GM21737 (cell line): ENCODE data around the gene SLC25A44.

Experiments used
- ATAC-seq: cut with Tn5 transposase; IDR thresholded peaks from one replicate; pipeline ENCODE4 v1.9.1; 2021; ENCODE audit warnings: mild to moderate bottlenecking, moderate library complexity; ENCODE audit not compliant: unreplicated experiment

Gene SLC25A44

DNA sequence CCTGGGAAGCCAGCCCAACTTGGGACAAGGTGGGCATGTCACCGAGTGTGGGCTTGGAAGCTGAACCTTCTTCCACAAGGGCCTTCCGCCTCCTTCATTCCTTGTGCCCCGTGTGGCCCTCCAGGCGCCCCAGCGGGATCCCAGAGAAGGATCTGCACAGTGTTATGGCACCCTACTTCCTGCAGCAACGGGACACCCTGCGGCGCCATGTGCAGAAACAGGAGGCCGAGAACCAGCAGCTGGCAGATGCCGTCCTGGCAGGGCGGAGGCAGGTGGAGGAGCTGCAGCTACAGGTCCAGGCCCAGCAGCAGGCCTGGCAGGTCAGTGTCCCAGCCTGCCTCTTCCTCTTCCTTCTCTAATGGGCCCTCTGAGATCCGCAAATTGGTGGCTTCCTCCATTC, 42.3 kb downstream of the SLC25A44 start:
- ATAC-seq, result no peak

DNA sequence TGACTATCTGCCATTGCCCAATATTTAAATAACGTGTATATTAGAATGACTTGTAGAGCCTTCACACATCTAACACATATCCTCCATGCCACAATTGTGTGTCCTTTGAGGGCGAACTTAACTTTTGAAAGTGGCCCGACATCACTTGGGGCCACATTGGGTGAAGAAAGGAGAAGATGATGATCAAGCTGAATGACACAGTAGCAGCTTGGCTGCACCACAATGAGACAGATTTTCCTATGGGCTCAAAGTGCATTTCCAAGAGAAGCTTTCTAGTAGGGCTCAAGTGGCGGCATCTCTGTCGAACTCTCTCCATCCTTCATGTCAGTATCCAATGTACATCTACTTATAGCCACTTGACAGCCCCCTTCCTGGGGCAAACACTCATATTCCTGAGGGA, 44.3 kb downstream of the SLC25A44 start:
- no peak for ATAC-seq

DNA sequence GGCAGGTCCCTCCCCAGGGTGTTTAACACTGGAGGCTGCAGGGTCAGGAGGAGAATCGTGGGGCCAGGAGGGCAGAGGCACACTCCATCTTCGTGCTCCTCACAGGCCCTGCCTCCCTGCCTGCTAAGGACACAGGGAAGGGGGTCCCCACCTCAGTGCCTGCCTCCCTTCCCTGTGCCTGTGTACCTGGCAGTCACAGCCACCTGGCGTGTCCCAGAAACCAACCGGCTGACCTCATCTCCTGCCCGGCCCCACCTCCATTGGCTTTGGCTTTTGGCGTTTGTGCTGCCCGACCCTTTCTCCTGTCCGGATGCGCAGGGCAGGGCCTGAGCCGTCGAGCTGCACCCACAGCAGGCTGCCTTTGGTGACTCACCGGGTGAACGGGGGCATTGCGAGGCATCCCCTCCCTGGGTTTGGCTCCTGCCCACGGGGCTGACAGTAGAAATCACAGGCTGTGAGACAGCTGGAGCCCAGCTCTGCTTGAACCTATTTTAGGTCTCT, 47.5 kb downstream of the SLC25A44 start:
- ATAC-seq, result no peak

DNA sequence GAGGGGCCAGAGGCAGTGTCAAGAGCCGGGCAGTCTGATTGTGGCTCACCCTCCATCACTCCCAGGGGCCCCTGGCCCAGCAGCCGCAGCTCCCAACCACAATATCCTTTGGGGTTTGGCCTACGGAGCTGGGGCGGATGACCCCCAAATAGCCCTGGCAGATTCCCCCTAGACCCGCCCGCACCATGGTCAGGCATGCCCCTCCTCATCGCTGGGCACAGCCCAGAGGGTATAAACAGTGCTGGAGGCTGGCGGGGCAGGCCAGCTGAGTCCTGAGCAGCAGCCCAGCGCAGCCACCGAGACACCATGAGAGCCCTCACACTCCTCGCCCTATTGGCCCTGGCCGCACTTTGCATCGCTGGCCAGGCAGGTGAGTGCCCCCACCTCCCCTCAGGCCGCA, 48.0 kb downstream of the SLC25A44 start, which contains the start of gene BGLAP:
Gene BGLAP, plus strand, starts transcription at position 259 of the 400 bp plus-strand sequence. Its CDS starts 48 bp downstream, at position 307.
- no peak for ATAC-seq

DNA sequence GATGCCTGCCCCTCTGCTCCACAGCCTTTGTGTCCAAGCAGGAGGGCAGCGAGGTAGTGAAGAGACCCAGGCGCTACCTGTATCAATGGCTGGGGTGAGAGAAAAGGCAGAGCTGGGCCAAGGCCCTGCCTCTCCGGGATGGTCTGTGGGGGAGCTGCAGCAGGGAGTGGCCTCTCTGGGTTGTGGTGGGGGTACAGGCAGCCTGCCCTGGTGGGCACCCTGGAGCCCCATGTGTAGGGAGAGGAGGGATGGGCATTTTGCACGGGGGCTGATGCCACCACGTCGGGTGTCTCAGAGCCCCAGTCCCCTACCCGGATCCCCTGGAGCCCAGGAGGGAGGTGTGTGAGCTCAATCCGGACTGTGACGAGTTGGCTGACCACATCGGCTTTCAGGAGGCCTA, 48.8 kb downstream of the SLC25A44 start:
- no peak for ATAC-seq

DNA sequence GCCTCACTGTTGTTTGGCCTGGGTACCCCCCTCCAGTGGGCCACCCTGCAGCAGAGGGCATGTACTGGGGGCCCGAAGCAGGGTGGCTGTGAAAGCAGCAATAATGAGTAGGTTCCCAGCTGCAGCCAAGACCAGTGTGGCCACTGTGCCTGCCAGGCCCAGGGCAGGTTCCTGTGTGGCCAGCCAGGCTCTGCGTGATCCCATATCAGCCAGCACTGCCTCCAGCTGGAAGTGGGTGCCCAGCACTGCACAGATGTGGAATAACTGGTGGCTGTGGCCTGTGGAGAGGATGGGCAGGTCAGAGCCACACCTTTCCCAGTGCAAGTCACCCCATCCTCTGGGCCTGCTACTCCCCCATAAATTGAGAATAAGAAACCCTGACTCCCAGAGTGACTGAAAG, 50.2 kb downstream of the SLC25A44 start:
- no peak for ATAC-seq

DNA sequence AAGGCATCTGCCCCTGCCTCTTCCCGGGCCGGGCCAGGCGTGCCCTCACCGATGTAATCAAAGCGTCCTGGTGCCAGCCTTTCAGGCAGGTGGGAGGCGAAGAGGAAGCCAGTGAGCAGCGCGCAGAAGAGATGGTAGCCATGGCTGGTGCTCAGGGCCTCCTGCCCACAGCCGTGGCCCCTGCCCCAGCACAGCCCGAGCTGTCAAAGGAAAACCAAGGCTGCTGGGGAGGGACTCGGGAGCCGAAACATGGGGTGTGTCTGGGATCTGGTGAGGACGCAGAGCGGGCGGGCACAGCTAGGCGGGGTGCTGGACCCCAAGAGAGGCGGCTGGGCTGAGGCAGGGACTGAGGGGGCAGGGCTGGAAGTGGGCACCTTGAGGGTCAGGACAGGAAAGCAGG, 50.8 kb downstream of the SLC25A44 start:
- no peak for ATAC-seq

DNA sequence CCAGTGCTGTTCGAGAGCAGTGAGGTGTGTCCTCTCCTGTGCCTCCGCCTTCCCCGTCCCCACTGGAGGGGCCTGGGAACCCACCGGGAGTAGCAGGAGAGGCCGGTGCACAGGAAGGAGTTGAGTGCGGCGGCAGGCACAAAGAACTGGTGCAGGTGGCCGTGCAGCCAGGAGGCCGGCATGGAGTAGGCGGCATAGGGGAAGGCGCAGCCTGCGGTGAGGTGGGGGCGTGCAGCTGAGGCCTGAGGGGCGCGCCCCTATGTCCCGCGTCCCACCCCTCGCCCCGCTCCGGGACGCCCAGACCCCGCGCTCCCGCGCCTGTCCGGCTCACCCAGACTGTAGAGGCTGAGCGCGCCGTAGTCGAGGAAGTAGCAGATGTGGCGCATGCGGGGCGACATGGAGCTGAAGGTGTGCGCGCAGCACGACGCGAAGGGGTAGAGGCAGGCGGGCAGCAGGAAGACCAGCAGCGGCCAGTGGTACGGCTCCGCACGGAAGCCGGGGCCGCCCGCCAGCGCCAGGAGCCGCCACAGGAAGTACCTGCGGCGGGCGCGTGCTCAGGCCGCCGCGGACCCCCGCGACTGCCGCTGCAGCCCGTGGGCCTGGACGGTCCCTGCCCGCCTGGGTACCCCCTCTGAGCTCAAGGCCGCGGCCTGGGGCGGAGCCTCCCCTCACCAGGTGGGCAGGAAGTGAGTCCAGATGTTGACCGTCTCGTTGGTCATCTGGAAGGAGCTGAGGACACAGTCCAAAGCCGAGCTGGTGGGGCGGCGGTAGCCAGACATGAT, 51.7 kb downstream of the SLC25A44 start:
- no peak for ATAC-seq

DNA sequence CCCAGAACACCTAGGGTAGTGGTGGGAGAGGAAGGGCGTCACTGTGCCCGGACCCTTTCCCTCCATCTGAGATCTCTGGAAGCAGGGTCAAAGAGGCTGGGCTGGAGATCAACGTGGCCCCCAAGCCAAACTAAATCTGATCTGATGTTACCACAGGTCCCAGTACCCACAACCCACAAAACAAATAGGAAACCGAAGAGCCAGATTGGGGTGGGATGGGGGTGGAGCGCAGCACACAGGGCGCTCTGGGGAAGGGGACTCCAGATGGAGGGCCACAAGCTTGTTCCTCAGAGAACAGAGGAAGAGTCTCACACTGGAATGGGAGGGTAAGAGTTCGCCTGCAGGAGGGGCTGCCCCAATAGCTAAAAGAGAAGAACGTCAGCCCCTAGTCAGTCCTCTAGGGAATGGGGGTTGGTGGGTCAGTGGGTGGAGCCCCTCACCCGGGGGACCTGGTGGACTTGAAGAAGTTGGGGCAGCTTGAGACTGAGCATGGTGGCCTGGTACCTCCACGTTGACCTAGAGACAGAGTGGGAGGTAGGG, 52.4 kb downstream of the SLC25A44 start:
- no peak for ATAC-seq

DNA sequence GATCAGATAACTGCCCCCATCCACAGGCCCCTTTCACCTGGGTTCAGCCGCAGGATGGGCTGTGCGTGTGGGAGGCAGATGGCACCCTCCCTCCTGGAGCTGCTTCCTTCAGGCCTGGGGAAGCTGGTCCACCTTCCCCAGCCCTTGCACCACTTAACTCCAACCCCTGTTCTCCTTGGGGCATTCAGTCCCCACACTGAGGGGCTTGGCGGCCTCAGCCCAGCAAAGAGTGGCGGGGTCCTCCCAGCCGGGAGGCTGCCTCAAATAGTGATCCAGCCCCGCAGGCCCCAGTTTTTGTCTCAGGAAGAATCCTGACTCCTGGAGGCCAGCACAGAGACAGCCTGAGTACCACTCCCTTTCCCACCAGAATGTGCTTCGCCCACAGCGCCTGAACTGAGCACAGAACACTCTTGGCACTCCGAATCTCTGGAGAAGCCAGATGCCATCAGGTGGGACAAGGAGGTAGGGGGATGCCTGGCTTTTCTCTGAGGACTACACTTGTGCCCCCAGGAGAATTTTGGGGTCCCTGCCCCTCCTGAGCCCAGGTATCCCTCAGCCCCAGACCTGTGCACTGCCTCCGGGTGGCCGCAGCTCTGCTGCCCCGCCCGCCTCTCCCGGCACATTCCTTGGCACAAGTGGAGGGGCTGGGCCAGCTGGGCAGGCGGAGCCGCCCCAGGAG, 53.0 kb downstream of the SLC25A44 start:
- no peak for ATAC-seq

DNA sequence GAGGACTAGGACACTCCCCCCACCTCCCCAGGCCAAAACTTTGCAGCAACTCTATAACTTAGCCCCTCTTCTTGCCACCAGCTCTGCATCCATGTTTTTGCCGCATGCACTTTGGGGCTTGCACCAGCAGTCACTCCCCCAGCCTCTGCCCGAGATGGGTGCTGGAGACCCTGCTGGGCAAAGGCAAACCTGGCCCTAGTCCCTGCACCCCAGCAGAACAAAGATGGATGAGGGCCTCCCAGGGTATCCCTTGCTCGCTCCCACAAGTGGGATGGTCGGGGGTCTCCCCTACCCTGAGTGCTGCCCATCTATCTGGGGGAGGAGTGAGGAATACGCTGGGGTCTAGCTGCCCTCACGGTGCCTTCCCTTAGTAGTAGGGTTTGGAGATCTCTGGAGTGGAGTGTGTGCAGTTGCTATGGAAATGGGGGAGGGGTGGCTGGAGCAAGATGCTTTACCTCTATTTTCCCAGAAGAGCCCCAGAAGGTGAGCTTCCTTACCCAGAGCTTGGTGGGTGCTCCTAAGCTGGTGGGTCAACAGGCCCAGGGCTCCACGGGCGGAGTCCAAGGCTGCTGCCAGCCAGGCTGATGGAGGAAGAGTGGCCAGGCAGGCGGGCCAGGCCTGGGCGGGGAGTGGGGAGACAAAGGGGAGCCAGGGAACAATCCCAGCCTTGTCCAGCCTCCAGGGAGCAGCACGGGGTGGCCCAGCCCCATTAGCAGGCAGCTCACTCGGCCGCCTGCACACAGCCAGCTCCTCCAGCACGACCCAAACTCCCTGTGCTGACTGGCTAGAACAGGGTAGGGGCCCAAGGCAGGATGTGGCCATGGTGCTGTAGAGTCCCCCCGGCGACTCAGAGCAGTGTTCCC, 53.8 kb downstream of the SLC25A44 start, which contains the start of gene PAQR6:
Gene PAQR6, minus strand, starts transcription at position 597 of the 863 bp plus-strand sequence. CDS start 1,325 bp downstream, outside the sequence.
- no peak for ATAC-seq

DNA sequence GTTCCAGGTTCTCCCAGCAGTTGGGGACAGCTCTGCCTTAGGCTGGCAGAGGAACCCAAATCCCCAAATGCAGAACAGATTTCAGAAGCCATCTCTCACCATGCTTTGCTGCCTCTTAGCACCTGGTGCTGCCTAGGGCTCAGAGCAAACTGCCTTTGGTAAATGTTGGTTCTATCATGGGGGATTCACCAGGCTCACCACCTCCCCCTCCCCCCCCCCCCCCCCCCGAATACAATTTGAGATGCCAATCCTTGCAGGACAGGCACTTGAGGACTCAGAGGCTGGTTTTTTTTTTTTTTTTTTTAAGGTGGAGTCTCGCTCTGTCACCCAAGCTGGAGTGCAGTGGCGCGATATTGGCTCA, 54.4 kb downstream of the SLC25A44 start:
- no peak for ATAC-seq

DNA sequence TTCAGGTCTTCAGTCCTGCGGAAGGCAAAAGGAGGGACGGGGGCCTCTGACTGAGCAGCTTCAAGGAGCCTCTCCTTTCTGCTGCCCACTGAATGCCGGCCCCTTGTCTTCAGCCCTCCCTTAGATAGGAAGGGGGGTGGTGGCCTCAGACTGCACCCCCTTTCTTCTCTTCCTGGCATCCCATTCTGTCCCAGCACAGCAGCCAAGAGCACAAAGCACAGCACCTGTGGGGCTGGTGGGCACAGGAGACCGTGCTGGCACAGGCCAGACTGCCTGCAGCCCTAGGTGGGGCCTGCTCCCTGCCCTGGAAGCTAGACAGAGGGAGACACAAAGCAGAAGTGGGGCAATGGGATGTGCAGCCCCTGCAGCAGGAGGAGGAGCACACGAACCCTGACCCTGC, 55.7 kb downstream of the SLC25A44 start:
- no peak for ATAC-seq

DNA sequence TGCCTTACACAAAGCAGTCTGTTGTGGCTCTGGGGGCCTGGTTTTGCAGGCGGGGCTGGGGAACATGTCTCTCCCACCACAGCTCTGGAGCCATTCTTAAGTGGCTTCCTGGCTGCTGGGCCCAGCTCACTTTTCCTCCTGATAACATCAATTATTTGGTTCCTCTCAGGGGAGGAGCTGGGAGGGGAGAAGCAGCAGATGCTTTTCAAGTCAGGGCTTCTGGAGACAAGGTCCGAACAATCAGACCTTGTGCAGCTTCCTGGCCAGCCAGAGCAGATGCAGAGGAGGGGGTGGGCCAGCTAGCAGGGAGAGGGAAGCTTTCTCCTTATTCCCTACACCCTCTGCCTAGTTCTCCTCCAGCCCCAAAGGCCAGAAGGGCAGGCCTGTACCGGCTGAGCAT, 57.6 kb downstream of the SLC25A44 start:
- no peak for ATAC-seq

DNA sequence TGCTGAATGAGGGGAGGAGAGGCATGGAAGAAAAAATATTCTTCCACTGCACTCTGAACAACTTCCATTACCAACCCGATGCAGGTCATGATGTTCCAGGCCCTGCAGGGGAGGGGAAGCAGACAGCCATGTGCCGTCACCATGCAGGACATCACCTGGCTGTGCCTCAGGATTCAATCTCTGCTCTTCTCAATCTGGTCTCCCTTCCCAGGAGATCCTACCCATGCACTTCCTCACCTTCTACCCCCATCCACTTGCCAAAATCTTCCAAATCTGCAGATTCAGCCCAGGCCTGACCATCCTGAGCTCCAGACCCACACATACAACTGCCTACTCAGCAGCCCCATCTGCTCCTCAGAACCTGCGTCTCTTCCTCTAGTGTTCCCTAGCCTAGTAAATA, 59.7 kb downstream of the SLC25A44 start:
- ATAC-seq, result no peak

DNA sequence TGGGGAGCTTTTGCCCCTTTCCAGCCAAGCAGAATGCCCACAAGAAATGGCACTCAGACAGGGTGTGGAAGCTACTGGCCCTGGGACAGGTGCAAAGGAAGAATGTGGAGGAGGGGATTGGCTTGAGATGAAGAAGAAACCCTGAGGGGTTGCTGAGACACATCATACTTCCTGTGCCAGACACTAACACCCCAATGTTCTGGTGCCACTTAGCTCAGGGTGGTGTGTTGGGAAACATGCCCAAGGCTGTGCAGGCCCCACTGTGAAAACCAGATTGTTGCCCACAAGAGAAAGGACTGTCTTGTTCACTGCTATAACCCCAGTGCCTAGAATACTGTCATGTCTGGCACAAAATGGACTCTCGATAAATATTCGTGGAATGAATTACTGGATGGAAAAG, 63.8 kb downstream of the SLC25A44 start:
- no peak for ATAC-seq

DNA sequence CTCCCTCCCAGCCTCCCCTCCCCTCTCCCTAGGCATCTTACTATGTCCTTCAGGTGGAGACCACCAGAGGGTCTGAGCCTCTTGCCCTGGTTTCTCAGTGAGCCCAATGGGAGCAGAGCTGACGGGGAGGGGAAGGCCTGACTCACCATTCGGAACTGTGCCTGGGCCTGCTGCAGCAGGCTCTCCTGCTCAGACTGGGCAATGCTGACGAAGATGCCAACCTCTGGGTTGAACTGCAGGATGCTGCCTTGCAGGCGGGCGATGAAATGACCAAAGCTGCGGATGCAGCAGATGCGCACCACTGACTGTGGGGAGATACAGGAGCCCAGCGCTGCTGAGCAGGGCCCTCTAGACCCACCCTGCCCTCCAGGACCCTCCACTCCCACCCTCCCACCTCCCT, 65.0 kb downstream of the SLC25A44 start:
- ATAC-seq, result no peak

DNA sequence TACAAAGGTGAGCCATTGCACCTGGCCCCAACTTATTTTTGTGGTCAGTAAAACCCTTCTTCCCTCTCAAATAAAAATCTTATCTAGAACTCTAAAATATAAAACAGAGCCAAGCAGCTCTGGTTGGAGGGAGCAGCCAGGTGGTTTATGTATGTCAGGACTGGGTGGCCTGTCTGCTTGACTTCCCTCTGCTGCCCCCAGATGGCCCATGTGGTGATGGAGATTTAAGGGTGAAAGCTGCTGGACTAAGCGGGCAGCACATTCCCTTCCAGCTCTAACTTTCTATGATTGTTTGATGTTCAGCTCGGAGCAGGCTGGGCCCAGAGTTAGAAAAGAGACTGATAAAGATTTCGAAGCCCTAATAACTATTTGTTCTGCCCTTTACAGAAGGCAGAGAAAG, 65.9 kb downstream of the SLC25A44 start:
- ATAC-seq, result no peak

DNA sequence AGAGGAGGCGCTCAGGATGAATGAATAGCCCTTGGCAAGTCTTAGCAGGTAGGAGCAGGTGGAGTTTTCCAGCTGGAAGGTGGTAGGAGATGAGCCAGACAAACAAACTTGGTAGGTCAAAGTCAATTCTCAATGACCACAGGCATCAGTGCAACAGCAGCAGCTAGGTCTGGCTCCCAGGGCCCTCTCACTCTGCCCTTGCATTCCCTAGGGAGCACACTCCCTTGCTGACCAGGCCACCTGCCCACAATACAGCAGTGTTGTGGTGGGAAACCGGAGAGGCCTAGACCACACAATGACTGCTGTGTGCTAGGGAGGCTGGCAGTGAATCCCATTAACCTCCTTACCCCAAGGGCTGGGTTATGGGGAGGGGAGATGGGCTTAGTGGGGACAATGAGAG, 67.0 kb downstream of the SLC25A44 start:
- no peak for ATAC-seq
